GM21528 (cell line): Measurements from ENCODE around the gene NRDC.
A peak's percentile ranks its signal among the peaks of the same experiment; 100 is the strongest.

ENCODE experiments used
- ATAC-seq: cut with Tn5 transposase; IDR thresholded peaks from one replicate; pipeline ENCODE4 v1.9.1; 2021; ENCODE audit warnings: mild to moderate bottlenecking, moderate library complexity; ENCODE audit not compliant: unreplicated experiment, low FRiP score

NRDC gene, protein sequence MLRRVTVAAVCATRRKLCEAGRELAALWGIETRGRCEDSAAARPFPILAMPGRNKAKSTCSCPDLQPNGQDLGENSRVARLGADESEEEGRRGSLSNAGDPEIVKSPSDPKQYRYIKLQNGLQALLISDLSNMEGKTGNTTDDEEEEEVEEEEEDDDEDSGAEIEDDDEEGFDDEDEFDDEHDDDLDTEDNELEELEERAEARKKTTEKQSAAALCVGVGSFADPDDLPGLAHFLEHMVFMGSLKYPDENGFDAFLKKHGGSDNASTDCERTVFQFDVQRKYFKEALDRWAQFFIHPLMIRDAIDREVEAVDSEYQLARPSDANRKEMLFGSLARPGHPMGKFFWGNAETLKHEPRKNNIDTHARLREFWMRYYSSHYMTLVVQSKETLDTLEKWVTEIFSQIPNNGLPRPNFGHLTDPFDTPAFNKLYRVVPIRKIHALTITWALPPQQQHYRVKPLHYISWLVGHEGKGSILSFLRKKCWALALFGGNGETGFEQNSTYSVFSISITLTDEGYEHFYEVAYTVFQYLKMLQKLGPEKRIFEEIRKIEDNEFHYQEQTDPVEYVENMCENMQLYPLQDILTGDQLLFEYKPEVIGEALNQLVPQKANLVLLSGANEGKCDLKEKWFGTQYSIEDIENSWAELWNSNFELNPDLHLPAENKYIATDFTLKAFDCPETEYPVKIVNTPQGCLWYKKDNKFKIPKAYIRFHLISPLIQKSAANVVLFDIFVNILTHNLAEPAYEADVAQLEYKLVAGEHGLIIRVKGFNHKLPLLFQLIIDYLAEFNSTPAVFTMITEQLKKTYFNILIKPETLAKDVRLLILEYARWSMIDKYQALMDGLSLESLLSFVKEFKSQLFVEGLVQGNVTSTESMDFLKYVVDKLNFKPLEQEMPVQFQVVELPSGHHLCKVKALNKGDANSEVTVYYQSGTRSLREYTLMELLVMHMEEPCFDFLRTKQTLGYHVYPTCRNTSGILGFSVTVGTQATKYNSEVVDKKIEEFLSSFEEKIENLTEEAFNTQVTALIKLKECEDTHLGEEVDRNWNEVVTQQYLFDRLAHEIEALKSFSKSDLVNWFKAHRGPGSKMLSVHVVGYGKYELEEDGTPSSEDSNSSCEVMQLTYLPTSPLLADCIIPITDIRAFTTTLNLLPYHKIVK

DNA sequence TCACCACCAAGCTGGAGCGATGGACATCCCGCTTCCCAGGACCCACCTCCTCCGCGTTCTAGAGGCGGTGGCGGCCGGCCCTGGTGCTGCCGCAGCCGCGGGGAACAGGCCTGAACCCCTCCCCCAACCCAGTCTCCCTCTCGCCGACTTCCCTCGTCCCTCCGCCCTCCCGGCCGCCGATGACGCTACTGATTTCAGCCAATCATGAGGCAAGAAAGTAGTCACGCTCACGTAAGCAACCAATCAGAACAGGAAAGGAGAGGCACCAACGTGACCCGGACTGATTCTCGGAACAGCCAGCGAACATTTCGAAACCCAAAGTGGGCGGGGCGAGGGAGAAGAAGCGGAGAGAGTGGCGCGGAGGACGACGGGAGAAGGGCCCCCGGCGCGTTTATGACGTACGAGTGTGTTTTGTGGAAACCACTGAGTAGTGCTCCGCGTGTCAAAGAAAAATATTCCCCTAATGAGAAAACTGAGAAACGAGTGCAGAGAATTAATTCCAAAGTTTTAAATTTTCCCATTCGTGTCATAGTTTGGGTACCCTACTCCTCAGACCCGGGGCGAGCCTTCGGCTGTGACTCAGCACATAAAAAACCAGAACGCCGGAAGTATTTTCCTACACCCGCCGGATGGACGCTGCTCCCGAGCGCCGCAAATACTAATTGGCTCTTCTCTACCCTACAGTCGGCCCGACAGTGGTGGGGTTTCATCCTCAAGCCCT is at the start of gene NRDC:
NRDC (minus strand) TSS at position 112 of the 721 bp plus-strand sequence. CDS start 112 bp downstream, outside the sequence.
- ATAC-seq, result peak; percentile 94

DNA sequence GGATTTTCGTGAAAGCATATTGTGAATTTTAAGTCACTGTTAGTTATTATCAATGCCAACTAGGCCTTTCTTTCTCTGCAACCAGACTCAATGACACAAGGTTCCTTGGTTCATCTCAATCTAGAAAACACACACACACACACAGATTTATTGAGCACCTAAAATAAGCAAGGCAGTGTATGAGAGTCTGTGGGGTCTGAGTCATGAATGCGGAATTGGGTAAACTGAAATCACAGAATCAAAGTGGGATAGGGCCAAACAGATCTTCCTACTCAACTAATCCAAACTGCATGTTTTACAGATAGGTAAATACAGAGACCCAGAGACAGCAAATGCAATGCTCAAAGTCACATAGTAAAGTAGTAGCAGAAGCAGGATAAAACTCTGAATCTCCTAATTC is 48.5 kb upstream of the NRDC start:
- no peak for ATAC-seq

DNA sequence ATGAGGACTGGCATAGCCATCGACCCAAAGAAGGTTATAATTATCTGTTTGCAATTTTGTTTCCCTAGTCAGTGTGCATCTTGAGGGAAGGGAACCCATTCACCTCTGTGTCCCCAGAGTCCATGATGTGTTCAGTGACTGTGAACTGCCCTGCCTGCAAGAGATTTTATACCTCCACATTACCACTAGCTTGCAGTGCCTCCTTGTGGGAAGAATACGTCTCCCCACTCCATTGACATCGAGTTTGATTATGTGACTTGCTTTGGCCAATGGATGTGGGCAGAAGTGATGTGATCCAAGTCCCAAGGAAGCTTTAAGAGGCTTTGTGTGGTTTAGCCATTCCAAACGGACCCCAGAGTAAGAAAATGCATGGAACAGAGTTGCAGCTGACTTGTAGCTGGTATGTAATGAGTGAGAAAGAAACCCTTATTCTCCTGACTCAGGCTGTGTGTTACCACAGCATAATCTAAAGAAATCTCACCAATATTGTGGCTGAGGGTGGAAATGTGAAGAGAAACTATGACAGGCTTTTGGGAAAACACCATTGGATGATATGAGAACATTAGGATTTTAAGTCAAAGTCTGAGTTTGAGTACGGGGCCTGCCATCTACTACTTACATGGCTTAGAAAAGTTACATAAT is 47.8 kb upstream of the NRDC start:
- ATAC-seq, result no peak

DNA sequence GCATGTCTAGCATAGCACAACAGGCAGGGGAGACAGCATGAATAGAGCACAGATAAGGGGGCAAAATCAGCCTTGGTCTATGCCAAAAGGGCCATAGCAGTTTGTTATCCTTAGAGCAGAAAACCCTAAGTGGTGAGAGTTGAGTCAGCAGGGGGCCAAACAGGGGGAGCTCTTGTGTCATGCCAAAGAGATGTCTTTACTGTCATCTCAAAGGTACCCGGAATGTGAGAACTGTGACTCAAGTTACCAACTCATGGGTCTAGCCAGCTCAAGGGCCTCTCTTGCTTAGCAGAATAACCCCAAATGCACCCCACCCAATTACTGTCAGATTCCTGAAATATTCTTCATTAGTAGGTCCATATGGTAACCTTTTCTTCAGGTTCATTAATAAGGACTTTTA is 45.9 kb upstream of the NRDC start:
- ATAC-seq, result no peak

DNA sequence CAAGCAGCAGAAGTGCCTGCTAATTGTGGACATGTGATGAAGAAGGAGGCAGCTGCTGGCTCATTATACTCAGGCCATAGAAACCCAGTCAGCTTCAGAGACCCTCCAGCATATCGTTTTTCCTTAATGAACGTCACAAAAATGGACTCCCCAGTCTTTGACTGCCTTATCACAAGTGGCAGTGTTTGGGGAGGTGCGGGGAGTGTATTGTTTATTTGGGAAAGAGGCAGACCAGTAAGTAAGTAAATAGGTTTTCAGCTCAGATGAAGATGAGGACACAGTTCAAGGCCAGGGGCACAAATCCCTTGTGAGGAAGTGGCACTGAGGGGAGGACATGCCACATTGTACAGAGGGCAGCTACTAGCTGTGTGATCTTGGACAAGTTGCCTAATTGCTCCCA is 43.5 kb upstream of the NRDC start:
- no peak for ATAC-seq

DNA sequence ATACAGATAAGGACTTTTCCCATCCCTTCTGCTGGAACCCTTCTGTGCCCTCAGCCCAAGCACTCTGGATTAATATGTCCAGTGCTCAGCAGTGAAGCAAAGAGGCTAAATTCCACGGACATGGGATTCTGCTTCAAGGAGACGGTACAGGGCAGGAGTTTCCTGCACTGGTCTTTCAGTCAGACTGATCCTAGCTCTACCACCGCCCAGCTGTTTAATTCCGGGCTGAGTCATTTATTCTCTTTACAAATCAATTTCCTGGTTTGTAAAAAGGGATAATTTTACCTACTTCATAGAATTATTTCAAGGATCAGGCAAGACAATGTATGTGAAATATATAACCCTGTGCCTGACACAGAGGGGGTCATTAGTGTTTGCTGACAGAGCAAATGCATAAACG is 41.6 kb upstream of the NRDC start:
- no peak for ATAC-seq

DNA sequence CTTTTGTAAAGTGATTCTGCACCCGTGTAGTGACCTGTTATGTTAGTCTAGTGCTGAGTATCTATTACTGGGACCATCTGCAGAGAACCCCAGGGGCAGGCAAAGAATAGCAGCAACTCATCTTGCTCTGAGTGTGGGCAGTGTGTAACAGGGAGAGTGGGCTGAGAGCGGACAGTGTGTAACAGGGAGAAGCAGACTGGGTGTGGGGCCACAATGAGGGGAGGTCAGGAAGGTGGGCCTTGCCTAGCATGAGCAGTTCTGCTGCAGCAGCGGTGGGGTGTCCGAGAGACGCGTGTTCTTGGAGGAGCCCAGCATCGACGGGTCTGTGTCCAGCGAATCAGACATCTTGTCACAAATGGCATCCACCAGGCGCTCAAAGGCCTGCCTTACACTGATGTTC is 41.2 kb upstream of the NRDC start:
- ATAC-seq, result no peak

DNA sequence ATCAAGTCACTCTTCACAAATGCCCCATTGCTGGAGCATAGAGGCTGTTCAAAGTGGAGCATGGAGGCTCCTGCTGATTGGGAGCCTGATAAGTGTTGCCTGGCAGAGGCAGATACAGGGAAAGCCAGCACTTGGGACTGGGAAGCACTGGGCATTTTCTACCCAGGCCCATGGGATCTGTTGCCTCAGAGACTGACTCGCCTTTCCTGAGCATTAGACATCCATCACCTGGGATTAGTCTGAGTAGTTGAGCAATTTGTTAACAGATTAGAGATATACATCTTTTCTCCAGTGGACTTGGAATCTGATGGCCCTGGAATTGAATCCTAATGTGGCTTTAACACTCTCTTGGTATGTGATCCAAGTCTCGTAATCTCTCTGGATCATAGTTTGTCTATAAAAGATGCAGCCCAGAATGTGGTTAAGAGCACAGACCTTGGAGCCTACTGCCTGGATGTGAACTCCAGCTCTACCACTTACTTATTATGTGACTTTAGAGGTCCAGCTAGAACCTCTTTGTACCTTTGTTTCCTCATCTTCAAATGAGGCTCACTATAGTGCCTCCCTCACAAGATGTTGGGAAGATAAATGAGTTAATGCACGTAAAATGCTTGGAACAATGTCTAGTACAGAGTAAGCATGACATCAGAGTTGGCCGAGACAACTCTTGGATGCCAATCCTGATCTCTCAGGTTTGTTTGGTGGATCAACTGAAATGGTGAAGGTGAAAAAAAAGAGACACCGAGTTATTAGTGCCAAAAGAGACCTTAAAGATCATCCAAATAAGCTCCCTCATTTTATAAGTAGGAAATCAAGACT is 38.3 kb upstream of the NRDC start:
- ATAC-seq, result no peak

DNA sequence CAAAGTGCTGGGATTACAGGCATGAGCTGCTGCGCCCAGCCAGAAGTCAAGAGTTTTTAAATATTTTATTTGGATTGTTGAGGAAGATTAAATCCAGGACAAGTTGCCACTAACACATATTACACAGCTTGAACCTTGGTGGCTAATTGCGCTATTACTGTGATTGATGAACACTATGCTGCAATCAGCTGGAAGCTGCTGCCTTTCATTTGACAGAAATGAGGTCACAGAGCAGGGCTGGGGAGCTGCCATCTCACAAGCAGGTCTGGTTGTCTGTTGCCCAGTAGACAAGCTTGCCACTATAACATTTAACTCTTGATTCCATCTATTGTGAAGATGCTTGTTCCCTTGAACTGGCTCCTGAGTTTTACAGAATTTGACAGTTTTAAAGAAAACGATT is 37.4 kb upstream of the NRDC start:
- no peak for ATAC-seq

DNA sequence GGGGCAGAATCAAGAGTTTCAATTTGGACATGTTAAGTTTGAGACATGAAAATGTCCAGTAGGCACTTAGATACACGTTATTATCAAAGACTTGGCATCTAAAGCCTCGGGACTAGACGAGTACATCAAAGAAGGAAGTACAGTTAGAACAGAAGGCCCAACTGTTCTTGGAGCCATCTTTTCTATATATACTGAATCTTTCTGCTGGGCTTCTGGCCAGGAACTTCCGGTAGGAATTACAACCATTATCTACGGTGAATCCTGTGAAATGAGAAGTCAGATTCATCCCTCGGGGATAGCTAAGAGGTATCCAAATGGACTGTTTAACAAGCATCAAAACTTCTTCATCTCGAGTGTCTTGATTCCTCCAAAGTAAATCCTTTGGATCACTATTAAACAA is 34.4 kb upstream of the NRDC start:
- ATAC-seq, result no peak

DNA sequence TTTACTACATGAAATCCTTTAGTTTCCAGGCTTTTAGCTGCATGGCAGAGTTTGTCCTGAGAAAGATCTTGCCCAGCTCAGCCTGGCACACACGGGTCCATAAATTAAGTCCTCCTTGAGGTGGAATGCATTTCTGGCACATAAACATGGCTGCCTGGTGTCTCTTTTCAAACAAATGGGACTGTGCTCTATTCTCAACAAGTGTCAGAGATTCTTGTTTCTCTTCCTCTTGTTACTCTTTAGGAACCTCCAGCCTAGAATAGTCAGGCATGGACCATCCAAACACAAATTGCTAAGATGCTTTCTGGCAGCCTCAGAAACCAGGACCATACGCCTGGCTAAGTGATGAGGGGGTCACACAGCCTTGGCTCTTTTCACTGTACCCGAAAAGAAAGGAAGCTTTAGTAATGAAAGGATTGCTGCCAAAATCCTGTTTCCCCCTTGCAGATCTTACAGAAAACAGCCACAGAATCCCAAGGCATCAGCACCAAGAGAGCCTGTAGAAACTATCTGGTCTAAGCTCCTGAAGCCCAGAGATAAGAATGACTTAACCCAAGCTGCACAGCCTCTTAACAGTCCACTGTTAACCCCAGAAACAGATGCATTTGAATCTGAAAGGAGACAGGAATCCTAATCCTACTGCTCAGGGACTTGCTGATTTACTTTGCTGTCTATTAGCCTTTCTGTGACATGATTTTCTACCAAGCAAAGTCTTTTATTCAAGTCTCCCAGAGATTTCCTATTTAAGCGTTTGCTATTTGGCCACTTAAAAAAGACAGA is 31.9 kb upstream of the NRDC start:
- no peak for ATAC-seq

DNA sequence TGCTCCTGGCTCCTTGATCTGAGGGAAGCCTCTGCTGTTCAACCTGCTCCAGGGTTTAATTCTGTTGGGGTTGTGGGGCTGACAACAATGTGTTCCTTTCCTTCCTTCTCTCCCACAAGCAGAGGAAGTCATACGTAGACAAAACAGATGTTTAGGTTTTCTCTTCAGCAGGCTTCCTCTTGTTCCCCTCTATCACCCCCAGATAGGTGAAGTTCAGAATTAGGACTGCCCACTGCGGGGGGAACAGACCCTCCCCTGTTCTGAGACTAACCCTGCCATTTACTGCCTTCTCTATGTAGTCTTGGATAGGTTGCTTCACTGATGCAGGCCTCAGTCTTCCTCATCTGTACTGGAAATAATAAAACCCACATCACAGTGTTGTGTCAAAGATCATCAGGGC is 30.0 kb upstream of the NRDC start:
- ATAC-seq, result no peak

DNA sequence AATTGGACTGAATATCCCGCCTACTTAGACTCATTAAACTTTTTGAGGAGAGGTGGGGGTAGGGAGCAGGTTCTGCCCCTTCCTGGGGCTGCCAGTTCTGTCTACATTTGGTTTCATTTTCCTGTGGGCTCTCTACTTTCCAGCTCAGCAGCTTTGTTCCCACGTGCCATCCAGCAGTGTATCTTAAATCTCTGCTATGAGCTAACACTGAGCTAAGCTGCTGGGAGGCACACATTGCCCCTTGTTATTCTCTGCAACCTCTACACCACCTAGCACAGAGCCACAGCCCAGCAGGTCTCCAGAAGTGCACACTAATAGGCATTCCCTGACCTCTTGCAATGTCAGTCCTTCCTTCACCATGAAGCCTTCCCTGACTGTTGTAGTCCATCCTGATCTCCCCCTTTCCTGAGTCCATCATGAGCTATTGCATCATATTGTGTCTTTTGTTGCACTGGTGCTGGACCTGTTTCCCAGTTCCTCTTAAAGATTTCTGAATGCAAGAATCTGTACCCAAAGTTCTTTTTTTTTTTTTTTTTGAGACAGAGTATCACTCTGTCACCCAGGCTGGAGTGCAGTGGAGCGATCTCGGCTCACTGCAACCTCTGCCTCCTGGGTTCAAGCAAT is 28.7 kb upstream of the NRDC start:
- no peak for ATAC-seq

DNA sequence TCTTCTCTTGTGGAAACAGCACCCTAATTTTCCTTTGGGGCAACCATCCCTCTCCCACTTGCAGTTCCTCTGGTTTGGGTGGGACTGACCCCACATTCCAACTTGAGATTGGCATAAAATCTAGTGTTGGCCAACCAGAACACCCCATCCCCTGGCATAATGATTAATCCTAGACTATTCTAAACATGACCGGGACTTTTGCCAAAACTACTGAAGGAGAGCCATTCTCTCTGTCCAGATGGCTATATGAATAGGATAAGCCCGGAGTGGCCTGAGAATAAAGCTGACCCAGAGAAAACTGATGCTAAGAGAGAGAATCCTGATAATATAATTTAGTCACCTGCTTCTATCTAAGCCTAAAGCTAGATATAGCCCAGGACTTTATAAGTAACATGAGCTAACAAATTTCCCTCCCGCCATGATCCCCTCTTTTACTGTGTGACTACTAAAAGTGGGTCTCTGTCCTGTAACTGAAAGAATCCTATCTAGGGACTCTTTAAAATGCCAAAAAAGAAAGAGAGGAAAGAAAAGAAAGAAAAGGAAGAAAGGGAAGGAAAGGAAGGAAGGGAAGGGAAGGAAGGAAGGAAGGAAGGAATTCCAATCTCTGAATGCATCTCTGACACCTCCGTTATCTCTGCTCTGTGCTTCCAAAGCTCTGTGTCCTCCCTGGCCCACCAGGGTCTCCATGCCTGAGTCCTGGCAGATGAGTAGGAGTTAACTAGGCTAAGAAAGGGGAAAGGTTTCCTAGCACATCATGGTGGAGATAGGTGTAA is 28.0 kb upstream of the NRDC start:
- ATAC-seq, result no peak

DNA sequence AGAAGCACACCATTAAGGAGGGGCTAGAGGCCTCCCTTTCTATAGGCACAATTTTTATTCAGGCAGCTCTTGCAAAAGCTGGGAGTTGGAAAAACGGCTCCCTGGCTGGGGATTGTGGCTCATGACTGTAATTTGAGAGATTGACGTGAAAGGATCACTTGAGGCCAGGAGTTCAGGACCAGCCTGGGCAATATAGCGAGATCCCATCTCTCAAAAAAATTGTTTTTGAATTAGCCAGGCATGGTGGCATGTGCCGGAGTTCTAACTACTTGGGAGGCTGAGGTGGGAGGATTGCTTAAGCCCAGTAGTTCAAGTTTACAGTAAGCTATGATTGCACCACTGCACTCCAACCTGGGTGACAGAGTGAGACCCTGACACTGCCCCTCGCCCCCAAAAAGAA is 23.9 kb upstream of the NRDC start:
- no peak for ATAC-seq

DNA sequence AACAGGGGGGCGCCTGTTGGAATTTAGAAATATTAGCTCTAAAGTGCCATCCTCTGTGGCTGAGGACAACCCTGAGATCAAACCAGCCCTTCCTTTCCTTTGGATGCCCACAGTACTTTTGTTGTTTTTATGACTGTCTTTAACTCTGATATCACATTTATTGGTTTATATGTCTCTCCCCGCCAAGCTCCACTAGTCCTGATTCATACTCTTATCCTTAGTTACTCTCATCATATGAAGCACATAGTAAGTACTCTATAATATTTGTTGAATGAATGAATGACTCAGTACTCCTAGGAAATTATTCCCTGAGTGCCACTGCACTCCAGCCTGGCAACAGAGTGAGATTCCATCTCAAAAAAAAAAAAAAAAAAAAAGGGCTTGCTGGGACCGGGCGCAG is 22.6 kb upstream of the NRDC start:
- ATAC-seq, result no peak

DNA sequence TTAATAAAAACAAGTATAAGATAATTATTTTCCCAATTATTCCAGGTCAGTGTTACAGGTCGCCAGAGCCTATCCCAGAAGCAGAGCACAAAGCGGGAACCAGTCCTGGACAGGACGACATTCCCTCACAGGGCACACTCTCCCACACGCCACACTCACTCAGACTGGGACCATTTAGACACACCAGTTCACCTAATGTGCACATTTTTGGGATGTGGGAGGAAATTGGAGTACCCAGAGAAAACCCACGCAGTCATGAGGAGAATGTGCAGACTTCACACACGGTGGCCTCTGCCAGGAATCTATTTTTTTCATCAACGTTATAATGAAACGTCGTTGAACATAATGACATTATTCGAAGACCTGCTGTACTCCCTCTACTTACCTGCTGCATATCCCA is 20.5 kb upstream of the NRDC start:
- no peak for ATAC-seq
